Hepatocyte (in vitro differentiated cells): ENCODE results near the gene LMX1B. TPM values are rescaled to one million over a fixed set of nuclear protein-coding genes. Genes with fewer than 3 reads are reported as not detected.
A peak's percentile ranks its signal among the peaks of the same experiment; 100 is the strongest.

Experiments used
- DNase-seq: peaks from one replicate; pipeline ENCODE4 v3.0.0-alpha.2; 2016; ENCODE audit warnings: low spot score
- H2AFZ ChIP-seq: fragments of 200-600 bp; sonication (generic); 2 replicates; pipeline ENCODE4 v1.6.0; 2016; ENCODE audit warnings: antibody characterized with exemption, mild to moderate bottlenecking
- H3K27ac ChIP-seq: fragments of 200-600 bp; sonication (generic); 2 replicates; pipeline ENCODE4 v1.5.1; 2016; ENCODE audit warnings: mild to moderate bottlenecking
- H3K27me3 ChIP-seq: fragments of 200-600 bp; sonication (generic); 2 replicates; pipeline ENCODE4 v1.6.1; 2016
- H3K36me3 ChIP-seq: fragments of 200-600 bp; sonication (generic); replicated peaks from 2 replicates; pipeline ENCODE4 v1.5.1; 2016; ENCODE audit warnings: low read depth; ENCODE audit not compliant: insufficient read depth
- H3K4me1 ChIP-seq: fragments of 200-600 bp; sonication (generic); 2 replicates; pipeline ENCODE4 v1.5.1; 2016; ENCODE audit warnings: mild to moderate bottlenecking, moderate library complexity; ENCODE audit not compliant: insufficient read depth
- H3K4me2 ChIP-seq: fragments of 200-600 bp; sonication (generic); 2 replicates; pipeline ENCODE4 v1.6.0; 2016
- H3K4me3 ChIP-seq: fragments of 200-600 bp; sonication (generic); 2 replicates; pipeline ENCODE4 v1.5.1; 2016; ENCODE audit warnings: mild to moderate bottlenecking
- H3K79me2 ChIP-seq: fragments of 200-600 bp; sonication (generic); 2 replicates; pipeline ENCODE4 v1.6.0; 2017; ENCODE audit warnings: mild to moderate bottlenecking
- H3K9me2 ChIP-seq: fragments of 200-600 bp; sonication (generic); replicated peaks from 2 replicates; pipeline ENCODE4 v1.6.0; 2017; ENCODE audit warnings: mild to moderate bottlenecking; ENCODE audit not compliant: insufficient read depth
- H3K9me3 ChIP-seq: fragments of 200-600 bp; sonication (generic); 2 replicates; pipeline ENCODE4 v1.5.1; 2016; ENCODE audit warnings: low read depth, mild to moderate bottlenecking
- H4K20me1 ChIP-seq: fragments of 200-600 bp; sonication (generic); 2 replicates; pipeline ENCODE4 v1.6.0; 2016; ENCODE audit warnings: mild to moderate bottlenecking; ENCODE audit not compliant: insufficient read depth, poor library complexity, severe bottlenecking
- EZH2 ChIP-seq: fragments of 200-600 bp; sonication (generic); IDR thresholded peaks from 2 replicates; pipeline ENCODE4 v1.6.1; 2016; ENCODE audit warnings: antibody characterized with exemption, mild to moderate bottlenecking, borderline replicate concordance
- EZH2phosphoT487 ChIP-seq: fragments of 200-600 bp; sonication (generic); IDR thresholded peaks from one replicate; pipeline ENCODE4 v1.6.1; 2018; ENCODE audit warnings: antibody characterized with exemption, mild to moderate bottlenecking, low read depth, moderate library complexity; ENCODE audit not compliant: unreplicated experiment, severe bottlenecking
- WGBS: methylation state at CpG from one replicate; pipeline ENCODE4 v1.1.6; 2016; ENCODE audit warnings: low lambda C conversion rate; ENCODE audit errors: missing lambda C conversion rate; 5-methylcytosine and 5-hydroxymethylcytosine counted together
- polyA plus RNA-seq: library from polyadenylated mRNA; unstranded; fragments of >200 nt; fragmentation: Nextera tagmentation; extraction: Ambion mirVana; gene quantifications from 2 replicates; pipeline ENCODE4 v1.2.1, GENCODE V29; 2016
- total RNA-seq: library from RNA; depleted of rRNA; stranded (reverse); fragments of >200 nt; gene quantifications from 2 replicates; pipeline ENCODE4 v1.2.3, GENCODE V29; 2014
- TF ChIP-seq, protein P1 (sequence below): fragments of 200-600 bp; sonication (generic); IDR thresholded peaks from 2 replicates; pipeline ENCODE4 v1.5.1; 2016; ENCODE audit warnings: antibody characterized with exemption, mild to moderate bottlenecking; ENCODE audit not compliant: poor library complexity

The LMX1B gene
- total and polyA plus RNA-seq, 2 experiments from 2014 or later, result 0.16 TPM; not detected in 1

DNA sequence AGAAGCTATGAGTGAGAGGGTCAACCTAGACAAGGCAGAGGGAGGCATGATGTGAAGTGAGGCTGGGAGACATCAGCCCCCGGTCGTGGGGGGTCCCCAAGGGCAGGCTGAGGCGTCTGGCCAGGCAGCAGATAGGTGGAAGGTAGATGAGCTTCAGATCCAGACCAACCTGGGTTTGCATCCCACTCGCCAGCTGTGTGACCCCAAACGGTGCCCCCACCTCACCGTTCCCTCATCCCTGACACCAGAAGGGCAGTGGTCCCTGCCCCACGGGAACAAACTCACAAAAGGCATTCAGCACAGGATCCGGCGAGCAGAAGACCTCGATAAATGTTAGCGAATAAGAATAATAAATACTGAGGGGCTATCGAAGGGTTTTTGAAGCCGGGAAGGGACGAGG lies 27.5 kb upstream of the LMX1B start:
- WGBS, result 94% methylated on average over 13 of the region's 14 CpGs
- no peak overlapping the region for H3K27ac ChIP-seq
- H3K27me3 ChIP-seq, result no peaks in the 10 kb centered on the region
- no peak for DNase-seq
- no peak overlapping the region for H3K4me3 ChIP-seq
- no peak overlapping the region for H3K4me2 ChIP-seq
- no peaks in the 10 kb centered on the region for H3K9me3 ChIP-seq
- no peak for TF ChIP-seq EZH2
- TF ChIP-seq, protein P1, sequence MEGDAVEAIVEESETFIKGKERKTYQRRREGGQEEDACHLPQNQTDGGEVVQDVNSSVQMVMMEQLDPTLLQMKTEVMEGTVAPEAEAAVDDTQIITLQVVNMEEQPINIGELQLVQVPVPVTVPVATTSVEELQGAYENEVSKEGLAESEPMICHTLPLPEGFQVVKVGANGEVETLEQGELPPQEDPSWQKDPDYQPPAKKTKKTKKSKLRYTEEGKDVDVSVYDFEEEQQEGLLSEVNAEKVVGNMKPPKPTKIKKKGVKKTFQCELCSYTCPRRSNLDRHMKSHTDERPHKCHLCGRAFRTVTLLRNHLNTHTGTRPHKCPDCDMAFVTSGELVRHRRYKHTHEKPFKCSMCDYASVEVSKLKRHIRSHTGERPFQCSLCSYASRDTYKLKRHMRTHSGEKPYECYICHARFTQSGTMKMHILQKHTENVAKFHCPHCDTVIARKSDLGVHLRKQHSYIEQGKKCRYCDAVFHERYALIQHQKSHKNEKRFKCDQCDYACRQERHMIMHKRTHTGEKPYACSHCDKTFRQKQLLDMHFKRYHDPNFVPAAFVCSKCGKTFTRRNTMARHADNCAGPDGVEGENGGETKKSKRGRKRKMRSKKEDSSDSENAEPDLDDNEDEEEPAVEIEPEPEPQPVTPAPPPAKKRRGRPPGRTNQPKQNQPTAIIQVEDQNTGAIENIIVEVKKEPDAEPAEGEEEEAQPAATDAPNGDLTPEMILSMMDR, result no peak
- no peak for TF ChIP-seq EZH2phosphoT487
- H3K9me2 ChIP-seq, result no peaks in the 10 kb centered on the region
- peaks cover 9% of the 10 kb centered on the region for H3K4me1 ChIP-seq
- H3K79me2 ChIP-seq, result no peaks in the 10 kb centered on the region
- no peaks in the 10 kb centered on the region for H3K36me3 ChIP-seq
- H4K20me1 ChIP-seq, result no peaks in the 10 kb centered on the region
- H2AFZ ChIP-seq, result no peak overlapping the region

DNA sequence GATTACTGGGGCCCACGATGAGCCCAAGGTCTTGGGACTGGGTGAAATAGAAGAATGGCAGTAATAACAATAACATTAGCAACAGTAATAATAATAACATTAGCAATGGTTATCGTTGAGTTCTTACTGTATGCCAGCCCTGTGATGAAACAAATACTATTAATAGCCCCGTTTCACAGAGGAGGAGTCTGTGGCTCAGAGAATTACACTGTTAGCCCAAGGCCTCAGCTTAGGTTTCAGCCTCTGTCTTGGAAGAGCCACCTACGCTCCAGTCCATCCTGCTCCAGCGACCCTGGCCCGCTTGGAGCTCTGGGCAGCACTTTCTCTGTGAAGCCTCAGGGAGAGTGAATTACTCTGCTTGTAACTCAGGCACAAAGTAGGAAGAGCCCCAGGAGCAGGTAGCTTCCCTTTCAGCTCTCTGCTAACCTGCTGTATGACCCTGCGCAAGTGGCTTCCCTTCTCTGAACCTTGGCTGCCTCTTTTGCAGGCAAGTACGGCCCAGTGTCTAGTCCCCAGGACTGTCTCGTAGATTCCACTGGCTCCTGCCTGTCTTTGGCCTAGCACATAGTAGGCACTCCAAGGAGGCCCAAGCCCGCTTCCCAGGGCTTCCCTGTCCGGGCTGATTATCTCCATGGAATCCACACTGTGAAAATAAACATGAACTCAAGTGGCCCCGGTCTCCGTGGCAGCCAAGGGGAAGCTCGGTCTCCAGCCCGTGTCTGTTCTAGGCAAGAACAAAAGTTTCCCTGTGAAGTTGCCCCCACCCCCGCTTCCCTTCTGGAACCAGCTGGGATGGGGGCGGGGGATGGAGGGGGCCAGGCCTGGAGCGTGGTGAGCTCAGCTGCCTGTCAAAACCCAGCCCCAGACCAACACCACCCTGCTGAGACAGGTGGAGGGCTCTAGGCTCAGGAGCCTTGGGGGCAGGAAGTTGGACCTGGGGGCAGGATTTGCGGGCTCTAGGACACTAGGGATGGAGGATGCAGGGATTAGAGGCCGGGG lies 26.2 kb upstream of the LMX1B start:
- peaks cover 9% of the 10 kb centered on the region for H3K4me1 ChIP-seq
- no peaks in the 10 kb centered on the region for H4K20me1 ChIP-seq
- peak; percentile 70 for DNase-seq
- H3K9me2 ChIP-seq, result no peaks in the 10 kb centered on the region
- H3K4me2 ChIP-seq, result no peak overlapping the region
- no peaks in the 10 kb centered on the region for H3K36me3 ChIP-seq
- 63% methylated on average over 20 of the region's 20 CpGs for WGBS
- H2AFZ ChIP-seq, result no peak overlapping the region
- peaks cover 6% of the 10 kb centered on the region for H3K27me3 ChIP-seq
- no peak overlapping the region for H3K4me3 ChIP-seq
- H3K79me2 ChIP-seq, result no peaks in the 10 kb centered on the region
- H3K27ac ChIP-seq, result no peak overlapping the region
- no peaks in the 10 kb centered on the region for H3K9me3 ChIP-seq
- TF ChIP-seq, protein P1, result no peak
- TF ChIP-seq EZH2, result no peak
- no peak for TF ChIP-seq EZH2phosphoT487

GRCh38 chr9:126588491-126589168 lies 25.1 kb upstream of the LMX1B start:
- Histone ChIP-seq H3K9me3 (no peaks in the 10 kb centered on the region), H2AFZ (no peak overlapping the region), H3K36me3 (no peaks in the 10 kb centered on the region), H3K27ac (no peak overlapping the region), H3K79me2 (no peaks in the 10 kb centered on the region), H3K4me3 (no peak overlapping the region), H3K4me1 (peaks cover 4% of the 10 kb centered on the region), H3K27me3 (peaks cover 10% of the 10 kb centered on the region), H3K4me2 (no peak overlapping the region), H4K20me1 (no peaks in the 10 kb centered on the region), H3K9me2 (no peaks in the 10 kb centered on the region)
- WGBS, result 85% methylated on average over 10 of the region's 10 CpGs
- TF ChIP-seq EZH2phosphoT487, result no peak
- no peak for TF ChIP-seq EZH2
- DNase-seq, result no peak

DNA sequence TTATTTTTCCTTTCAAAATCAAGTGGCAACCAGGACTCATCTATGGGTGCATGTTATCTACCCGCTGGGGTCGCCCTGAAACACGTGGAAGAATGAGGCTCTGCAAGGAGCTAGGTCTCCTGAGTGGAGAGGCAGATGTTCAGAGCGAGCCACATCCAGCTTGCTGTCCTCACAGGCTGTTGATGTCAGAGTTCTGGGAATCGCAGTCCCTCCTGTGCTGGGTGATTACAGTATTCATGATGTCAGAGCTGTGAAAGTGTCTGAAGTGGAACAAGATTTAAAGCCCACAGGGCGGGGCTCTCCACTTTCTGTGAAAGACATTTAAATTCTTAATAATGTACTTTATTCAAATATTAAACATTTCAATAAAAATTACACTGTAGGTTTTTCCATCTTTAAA lies 24.4 kb upstream of the LMX1B start:
- no peak overlapping the region for H2AFZ ChIP-seq
- TF ChIP-seq, protein P1, result no peak
- TF ChIP-seq EZH2 (no peak), EZH2phosphoT487 (no peak)
- no peaks in the 10 kb centered on the region for H4K20me1 ChIP-seq
- 86% methylated on average over 6 of the region's 6 CpGs for WGBS
- H3K36me3 ChIP-seq, result no peaks in the 10 kb centered on the region
- H3K27me3 ChIP-seq, result peaks cover 18% of the 10 kb centered on the region
- H3K4me3 ChIP-seq, result no peak overlapping the region
- H3K9me2 ChIP-seq, result no peaks in the 10 kb centered on the region
- H3K4me1 ChIP-seq, result peaks cover 4% of the 10 kb centered on the region
- no peak for DNase-seq
- no peaks in the 10 kb centered on the region for H3K9me3 ChIP-seq
- no peak overlapping the region for H3K4me2 ChIP-seq
- no peak overlapping the region for H3K27ac ChIP-seq
- H3K79me2 ChIP-seq, result no peaks in the 10 kb centered on the region
